SIG-M5 treated with dmso at 0.1 percent for 504 hours (cell line): Measurements from ENCODE around the gene ADGRG7.
"Not testable (repeated sequence)": the region's sequence is repeated elsewhere in the genome, so short reads cannot be mapped to it uniquely, and the experiment has no call there.

Source experiments
- DNase-seq: peaks from one replicate; lab custom pipeline; 2025; ENCODE audit not compliant: unreplicated experiment; lab: John Stamatoyannopoulos, UW

Gene ADGRG7

GRCh38 chr3:100609305-100609704, at the start of gene ADGRG7:
Gene ADGRG7 (plus strand): TSS chr3:100609601. CDS start chr3:100609857, 256 bp downstream.
- no peak for DNase-seq

- no peak for DNase-seq
Measured at GRCh38 chr3:100560426-100560825, 49.0 kb upstream of the ADGRG7 start.

- no peak for DNase-seq
Measured at GRCh38 chr3:100561459-100562158, 47.8 kb upstream of the ADGRG7 start.

- no peak for DNase-seq
Measured at GRCh38 chr3:100562224-100562857, 47.1 kb upstream of the ADGRG7 start.

- DNase-seq = no peak
Measured at GRCh38 chr3:100563228-100563627, 46.2 kb upstream of the ADGRG7 start.

GRCh38 chr3:100563652-100564211, 45.7 kb upstream of the ADGRG7 start:
- DNase-seq = peak; percentile 74

GRCh38 chr3:100570811-100571210, 38.6 kb upstream of the ADGRG7 start:
- no peak for DNase-seq

- DNase-seq = no peak
Measured at GRCh38 chr3:100574536-100574935, 34.9 kb upstream of the ADGRG7 start.

GRCh38 chr3:100575704-100576103, 33.7 kb upstream of the ADGRG7 start:
- no peak for DNase-seq

- DNase-seq = no peak
Measured at GRCh38 chr3:100577382-100578008, 31.9 kb upstream of the ADGRG7 start.

GRCh38 chr3:100578646-100579045, 30.8 kb upstream of the ADGRG7 start:
- no peak for DNase-seq

- DNase-seq = no peak
Measured at GRCh38 chr3:100580147-100580546, 29.3 kb upstream of the ADGRG7 start.

GRCh38 chr3:100581650-100582049, 27.8 kb upstream of the ADGRG7 start:
- no peak for DNase-seq

GRCh38 chr3:100582157-100582556, 27.2 kb upstream of the ADGRG7 start:
- DNase-seq = not testable (repeated sequence)

GRCh38 chr3:100584101-100584660, 25.2 kb upstream of the ADGRG7 start:
- DNase-seq = no peak

GRCh38 chr3:100586832-100587231, 22.6 kb upstream of the ADGRG7 start:
- no peak for DNase-seq

GRCh38 chr3:100588251-100588650, 21.1 kb upstream of the ADGRG7 start:
- DNase-seq = no peak

GRCh38 chr3:100590114-100590839, 19.1 kb upstream of the ADGRG7 start:
- peak; percentile 86 for DNase-seq

GRCh38 chr3:100590840-100591147, 18.6 kb upstream of the ADGRG7 start:
- DNase-seq = no peak

- DNase-seq = no peak
Measured at GRCh38 chr3:100591411-100591810, 18.0 kb upstream of the ADGRG7 start.
